GM19351 (cell line): ENCODE measurements around the gene ST6GALNAC4.

Experiments used
- ATAC-seq: cut with Tn5 transposase; IDR thresholded peaks from one replicate; pipeline ENCODE4 v1.9.1; 2021; ENCODE audit warnings: mild to moderate bottlenecking, moderate library complexity; ENCODE audit not compliant: unreplicated experiment

The ST6GALNAC4 gene

DNA sequence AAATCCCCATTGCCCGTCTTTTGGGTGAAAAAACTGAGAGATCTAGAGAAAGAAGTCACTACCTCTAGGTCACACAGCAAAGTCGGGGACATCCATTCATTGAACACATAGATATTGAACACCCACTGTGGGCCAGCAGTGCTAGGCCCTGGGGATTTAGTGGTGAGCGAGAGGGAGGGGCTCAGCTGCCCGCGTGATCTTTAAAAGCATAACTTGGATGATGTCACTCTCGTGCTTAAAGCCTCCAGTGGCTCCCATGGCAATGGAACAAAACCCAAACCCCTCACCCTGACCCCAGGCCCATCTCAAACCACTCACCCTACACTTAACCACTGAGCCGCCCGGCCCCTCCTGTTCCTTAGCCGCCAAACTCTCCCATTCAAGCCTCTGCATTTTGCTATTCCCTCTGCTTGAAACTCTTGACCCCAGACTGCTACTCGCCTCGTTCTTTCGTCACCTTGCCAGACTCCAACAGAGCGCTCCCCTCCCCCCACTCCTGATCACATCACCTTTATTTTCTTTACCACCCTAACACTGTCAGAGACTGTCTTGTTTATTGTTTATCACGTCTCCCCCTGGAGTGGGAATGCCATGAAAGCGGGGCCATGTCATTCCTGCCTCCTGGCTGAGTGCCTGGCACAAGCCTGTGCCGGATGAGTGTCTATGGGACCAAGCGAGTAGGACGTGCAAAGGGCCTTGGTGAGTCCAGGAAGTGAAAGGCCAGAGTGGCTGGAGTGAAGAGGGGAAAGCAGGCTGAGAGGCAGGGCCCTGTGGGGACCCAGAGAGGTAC is 14.4 kb upstream of the ST6GALNAC4 start:
- ATAC-seq, result peak; percentile 39

DNA sequence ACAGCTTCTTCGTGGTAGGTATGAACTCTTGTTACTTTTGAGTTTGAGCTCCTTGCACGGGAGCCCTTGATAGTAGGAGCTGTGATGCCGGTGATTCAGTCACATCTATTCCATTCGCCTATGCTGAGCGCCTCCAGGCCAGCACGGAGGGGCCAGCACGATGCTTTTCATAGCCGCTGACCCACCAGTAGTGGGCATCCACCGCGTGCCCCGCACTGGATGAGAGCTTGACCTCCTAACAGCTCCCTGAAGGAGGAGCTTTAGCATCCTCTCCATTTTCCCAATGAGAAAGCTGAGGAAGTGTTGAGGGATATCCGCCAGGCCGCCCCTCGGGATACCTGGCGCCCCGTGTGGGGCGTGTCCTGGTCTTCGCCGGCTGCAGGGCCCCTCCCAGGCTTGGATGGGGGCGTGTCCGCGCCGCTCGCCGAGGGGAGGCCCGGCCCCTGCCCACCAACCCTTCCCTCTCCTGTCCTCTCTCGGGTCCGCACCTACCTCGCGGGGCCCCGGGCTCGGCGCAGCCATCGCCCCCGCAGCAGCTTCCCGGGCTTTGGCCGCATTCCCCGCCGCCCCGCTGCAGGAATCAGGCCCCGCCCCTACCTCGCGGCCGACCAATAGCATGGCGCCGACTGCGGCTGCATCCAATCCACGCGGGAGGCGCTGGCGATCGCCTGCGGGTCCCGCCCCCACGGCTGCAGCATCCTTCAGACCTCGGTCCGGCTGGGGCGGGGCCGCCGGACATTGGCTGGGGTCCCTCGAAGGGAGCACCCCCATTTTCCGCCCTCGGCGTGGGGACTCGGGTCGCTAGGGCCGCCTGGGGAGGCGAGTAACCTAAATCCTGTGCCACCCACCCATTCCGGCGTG is 13.6 kb upstream of the ST6GALNAC4 start, which contains the start of gene PIP5KL1:
TSS of gene PIP5KL1 (minus strand) at position 547 of the 861 bp plus-strand sequence. CDS start at position 522, 25 bp downstream.
- peak; percentile 70 for ATAC-seq

DNA sequence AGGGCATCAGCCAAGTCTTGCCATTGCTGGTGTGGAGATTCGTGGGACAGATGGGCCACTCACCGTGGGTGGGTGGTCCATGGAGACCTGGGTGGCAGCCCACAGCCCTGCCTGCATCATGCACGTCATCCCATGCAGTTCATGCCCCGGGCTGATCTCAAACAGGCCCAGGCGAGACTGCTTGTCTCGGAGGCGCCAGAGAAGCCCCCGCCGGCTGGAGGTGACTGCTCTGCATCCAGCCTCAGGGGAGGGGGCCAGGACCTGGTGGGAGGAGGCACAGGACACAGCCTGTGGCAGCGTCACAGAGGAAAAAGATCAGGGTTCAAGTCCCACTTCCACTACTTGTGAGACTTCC is 12.8 kb upstream of the ST6GALNAC4 start:
- no peak for ATAC-seq

DNA sequence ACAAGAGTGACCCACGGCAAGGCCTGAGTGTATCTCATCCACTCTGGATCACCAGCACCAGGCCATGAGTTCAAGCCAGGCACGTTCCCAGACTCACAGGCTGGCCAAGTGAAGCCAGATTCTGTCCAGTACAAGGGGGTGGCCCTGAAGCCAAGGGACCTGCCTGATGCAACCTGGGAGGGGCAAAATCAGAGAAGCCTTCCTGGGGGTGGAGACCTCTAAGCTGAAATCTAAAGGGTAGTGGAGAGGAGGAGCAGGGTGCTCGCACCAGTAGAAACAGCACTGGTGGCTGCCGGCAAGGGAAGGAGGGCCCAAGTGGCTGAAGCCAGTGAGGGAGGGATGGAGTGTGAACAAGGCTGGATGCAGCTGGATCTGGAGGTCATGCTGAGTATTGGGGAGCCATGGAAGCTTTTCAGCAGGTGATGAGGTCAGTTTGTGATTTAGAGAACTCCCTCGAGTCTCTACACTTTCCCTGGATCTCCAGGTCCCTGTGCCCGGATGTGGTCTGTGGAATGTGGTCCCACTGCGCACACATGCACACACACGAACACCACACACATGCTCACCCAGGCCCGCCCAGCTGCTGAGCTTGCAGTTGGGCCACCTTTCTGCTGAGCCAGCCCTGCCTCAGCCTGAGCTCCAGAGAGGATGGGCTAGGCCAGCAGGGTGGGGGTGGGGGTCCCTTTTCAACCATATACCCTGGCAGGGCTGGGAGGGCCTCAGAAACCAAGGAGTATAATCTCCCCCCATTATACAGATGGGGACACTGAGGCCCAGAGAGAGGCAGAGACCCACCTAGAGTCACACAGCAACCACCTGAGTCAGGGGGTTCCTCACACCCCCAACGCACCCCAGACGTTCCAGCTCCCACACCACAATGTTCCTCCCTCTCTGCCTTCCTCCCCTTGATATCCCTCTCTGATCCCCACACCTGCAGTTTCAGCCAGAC is 12.1 kb upstream of the ST6GALNAC4 start:
- no peak for ATAC-seq

DNA sequence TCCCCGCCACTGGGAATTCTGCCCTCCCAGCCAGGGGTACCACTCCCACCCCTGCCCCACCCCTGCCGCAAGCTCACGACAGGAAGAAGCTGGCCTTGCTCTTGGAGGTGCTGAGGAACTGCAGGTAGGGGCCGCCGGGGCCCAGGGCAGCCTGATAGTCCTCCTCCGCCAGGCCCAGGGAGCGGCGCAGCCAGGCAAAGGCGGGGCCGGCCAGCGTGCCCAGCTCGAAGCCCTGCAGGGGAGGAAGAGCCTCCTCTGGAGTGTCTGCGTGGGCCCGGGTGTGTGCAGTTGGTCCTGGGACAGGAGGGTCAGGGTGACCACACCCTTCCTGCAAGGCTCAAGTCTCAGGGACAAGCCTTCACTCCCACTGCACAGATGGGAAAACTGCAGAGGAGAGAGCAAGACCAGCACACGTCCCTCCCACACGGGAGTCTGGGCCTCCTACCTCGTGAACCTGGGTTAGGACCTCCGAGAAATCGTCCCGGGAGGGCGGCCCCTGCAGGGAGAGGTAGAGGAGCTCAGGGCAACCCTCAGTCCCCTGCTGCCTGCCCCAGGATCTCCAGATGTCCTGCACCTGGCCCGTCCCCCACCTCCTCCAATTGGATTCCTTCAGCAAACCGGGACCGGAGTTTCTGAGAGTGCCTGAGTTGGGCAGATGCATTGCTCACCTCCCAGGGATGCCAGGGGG is 11.3 kb upstream of the ST6GALNAC4 start:
- no peak for ATAC-seq

DNA sequence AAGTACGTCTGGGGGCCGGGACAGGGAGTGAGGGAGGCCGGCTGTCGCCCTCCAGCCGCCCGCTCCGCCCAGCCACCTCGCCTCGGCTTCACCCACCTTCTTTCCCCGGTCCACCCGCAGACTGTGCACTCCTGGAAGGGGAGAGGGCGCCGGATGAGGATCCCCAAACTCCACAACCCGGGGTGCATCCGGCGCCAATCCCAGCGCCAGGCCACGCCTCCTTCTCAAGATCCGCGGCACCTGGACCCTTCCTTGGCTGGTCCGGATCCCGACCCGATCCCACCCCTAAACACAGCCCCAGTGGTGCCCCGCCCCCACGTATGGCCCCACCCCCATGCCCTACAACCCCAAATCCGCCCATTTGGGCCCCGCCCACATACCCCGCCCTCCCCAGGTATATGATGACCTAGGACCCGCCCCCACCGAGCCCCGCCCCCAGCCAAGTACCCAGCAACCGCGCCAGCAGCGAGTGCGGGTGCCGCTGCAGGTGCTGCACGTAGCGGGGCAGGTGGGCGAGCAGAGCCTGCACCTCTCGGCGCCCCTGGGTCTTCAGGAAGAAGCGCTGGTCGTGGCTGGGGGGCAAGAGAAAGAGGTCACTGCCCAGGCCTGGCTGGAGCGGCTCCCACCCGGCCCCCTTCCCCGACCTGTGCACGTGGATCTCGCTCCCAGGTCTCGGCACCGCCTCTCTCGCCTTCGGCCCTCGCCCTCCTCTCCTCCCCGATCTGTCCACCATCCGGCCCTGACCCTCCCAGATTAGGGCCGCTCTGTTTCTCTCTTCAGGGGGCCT is 10.6 kb upstream of the ST6GALNAC4 start:
- ATAC-seq, result no peak

DNA sequence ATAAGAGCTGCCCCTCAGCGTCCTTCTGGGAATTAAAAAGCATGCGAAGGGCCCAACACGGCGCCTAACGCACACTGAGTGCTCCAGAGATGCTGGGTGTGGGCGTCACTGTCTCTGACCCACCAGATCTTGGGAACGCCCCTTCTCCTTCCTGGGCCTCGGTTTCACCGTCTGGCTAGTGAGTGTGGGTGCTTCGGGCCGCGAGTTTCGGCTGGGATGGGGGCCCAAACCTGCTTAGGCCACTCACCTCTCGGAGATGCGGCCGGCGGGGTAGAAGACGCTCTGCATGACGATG is 10.0 kb upstream of the ST6GALNAC4 start:
- no peak for ATAC-seq

DNA sequence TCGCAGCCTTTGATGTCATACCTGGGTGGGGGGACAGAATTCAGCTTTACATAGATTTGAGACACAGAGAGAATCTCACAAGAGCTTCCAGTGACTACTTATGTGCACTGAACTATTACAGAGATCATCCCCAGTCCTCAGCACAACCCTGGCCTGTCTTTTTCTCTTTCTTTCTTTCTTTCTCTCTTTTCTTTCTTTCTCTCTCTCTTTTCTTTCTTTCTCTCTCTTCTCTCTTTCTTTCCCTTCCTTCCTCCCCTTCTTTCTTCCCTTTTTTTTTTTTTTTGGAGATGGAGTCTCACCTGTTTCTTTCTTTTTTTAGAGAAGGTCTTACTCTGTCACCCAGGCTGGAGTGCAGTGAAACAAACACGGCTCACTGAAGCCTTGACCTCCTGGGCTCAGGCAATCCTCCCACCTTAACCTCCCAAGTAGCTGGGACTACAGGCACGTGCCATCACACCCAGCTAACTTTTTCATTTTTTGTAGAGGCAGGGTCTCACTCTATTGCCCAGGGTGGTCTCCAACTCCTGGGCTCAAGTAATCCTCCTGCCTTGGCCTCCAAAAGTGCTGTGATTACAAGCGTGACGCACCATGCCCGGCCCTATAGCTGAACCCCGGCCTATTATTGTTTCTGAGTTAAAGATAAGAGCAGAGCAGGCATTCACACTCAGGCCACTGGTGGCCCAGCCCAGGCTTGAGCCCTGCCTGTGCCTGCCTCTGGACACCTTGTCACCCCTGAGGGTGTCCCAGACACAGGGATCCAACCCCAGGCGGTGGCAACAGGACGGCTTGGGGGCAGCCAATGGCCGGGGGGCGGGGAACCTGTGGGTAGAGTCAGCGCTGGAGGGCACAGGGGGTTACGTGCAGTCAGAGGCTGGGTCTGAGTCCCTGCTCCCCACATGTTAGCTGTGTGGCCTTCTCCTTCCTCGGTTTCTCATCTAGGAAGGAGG is 9.4 kb upstream of the ST6GALNAC4 start:
- ATAC-seq, result no peak

DNA sequence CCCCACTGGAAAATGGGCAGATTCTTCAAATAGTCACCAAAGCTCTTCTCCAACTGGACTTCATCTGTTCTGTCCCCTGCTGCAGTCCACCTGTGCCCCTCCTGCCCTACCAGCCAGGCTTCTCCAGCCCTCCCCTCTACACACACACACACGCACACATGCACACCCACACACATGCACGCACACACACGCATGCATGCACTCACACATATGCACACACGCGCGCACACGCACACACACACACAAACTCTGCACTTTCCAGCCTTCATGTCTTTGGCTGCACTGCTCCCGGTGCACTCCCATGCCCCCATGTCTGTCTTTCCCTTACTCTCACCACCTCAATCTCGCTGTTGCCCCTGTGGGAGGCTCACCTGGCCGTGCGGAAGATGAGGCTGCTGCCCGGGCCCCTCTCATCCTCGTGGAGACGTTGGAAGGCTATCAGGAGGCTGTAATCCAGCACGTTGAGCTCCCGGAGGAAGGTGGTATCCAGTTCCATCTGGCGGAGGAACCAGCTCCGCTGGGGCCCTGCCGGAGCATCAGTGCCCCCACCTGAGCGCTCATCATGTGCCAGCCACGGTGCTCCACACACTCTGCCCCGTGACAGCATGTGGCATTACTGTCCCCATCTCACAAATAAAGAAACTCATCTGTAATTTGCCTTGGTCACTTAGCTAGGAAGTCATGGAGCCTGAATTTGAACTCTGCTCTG is 8.0 kb upstream of the ST6GALNAC4 start:
- ATAC-seq, result no peak

DNA sequence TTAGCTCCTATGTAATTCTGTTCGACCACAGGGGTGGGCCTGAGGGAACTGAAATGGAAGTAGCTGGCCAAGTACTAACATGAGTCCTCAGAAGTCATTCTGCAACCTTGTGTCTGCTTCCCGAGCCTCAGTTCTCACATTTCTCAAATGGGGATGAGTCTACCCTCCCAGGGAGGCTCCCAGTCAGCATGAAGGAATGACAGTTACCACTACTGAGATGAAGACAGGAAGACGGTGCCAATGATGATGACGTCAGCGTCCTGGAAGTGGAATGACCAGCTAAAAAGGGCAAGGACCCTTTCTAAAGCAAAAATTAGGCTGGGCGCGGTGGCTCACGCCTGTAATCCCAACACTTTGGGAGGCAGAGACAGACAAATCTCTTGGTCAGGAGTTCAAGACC is 6.9 kb upstream of the ST6GALNAC4 start:
- no peak for ATAC-seq

DNA sequence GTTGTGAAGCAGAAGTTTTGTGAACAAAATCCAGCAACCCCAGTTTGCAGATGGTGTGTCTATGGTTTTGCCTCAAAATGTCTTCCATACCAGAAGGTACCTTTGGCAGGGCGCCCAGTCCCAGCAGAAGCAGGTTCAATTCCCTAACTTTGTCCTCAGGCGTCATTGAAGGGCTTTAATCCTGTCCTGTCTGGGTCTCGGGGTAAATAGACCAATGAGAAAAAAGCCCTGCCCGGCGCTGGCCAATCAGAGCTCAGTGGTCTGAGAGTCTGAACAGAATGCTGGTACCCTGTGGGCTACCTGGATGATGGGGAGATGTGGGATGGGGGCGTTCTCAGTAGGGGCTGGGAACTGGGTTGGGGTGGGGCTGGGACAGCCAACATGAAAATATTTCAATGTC is 6.2 kb upstream of the ST6GALNAC4 start:
- ATAC-seq, result no peak

DNA sequence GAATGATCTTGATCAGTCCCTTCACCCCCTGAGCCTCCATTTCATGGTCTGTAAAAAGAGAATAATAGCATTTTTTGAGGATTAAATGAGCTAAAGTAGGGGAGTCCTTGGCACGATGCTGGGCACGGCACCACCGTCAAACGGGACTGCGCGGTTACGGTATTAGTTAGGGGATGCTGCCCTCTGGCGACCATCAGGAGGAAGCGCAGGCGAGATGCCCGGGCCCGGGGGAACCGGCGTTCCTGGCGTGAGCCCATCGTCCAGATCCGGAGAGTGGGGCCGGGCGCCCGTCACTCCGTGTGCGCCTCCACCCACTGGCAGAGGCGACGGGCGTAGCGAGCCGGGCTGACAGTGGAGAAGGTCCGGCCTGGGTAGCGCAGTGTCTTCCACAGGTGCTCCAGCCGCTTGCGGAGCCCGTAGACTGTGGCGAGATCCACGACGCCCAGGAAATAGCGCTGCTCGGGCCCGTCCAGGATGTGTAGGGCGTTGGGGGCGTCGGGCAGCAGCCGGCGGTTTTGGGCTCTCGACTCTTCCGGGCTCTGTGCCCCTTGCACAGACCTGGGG is 4.8 kb upstream of the ST6GALNAC4 start:
- ATAC-seq, result no peak

DNA sequence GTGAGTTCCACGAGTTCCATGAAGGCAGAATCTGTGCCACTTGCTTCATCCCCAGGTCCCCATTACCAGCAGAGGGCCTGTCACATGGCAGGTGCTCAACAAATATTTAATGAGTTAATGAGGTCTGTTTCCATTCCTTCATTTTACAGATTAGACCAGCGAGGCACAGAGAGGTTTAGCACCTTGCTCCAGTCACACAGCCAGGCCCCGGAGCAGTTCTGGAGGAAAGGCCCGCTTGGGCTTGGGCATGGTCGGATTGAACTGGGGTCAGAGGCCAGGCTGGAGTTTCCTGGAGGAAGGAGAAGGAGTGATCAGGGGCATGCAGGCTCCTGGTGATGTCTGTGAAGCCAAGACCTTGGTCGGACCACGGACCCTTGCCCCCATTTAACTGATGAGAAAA is 4.0 kb upstream of the ST6GALNAC4 start:
- no peak for ATAC-seq

DNA sequence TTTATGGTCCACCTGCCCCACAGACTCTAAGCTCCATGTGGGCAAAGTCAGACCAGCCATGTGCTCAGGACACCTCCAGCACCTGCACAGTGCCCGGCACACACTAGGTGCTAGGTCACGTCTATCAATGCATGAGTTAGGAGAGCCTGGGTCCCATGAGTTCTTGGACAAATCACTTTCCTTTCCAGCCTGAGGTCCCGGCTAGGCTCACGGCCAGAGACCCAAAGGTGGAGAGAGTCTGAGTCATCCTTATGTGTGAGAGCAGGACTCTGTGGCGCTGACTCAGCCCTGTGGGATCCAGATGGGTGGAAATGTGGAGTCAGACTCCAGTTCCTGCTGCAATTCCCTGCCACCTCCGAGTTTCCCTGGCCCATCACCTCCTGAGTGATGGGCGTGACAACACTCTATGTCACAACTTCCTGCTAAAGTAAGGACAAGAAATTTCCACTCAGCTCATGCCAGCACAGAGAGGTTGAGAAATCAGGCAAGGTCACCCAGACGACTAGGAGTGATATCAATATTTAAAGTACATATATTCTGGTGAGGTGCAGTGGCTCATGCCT is 2.5 kb upstream of the ST6GALNAC4 start:
- ATAC-seq, result no peak

DNA sequence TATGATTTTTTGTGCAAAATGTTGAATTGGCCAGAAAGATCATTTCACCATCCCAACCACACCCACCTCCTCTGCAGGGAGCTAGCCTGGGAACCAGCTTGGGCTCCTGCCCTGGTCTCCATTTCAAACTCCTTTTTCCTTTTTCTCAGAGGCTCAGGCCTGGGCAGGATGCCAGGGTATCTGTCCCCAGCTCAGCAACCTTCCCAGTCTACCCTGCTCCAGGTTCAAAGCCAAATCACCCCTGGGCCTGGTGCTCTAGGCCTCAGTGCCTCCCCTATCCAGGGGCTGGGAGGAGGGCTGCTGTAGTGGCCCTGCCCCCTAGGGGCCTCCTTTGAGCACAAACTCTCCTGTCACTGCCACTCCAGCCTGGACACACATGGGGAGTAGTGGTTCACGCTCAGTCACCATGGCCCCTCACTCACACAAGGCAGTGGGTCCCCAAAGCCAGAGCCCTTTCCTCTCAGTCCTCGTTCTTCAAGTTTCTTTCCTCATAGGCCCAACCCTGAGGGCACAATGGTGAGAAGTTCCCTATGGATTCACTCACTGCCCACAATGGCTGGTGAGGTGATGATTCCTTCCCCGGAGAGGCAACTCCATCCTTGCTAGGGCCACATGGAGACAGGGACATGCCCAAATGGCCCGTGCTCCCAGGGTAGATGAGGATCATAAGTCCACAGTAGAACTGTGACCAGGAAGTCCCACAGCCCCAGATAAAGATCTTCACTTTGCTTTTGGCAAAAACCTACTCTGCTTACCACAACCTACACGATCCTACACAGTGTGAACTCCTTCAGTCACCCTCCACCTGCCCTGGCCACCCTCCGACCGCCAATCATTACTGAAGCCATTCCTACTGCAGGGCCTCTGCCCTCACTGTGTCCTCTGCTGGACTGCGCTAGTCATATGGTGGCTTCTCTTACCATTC is 1.6 kb upstream of the ST6GALNAC4 start:
- ATAC-seq, result no peak

DNA sequence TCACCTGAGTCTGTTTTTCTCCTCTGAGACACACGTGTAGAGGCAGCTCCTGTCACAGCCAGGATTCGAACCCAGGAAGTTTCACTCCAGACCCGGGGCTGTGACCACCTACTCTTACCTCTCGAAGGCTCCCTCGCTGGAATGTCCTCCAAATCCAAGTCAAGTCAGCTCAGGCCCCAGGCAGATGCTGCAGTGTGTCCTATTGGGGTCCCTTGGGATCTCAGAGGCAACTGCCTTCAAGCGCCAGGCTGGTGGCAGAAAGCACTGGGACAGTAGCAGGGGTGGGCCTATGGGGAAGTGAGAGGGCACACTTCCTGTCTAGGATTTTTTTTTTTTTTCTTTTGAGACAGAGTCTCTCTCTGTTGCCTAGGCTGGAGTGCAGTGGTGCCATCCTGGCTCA is 762 bp upstream of the ST6GALNAC4 start:
- ATAC-seq, result no peak
